Peyer's patch (tissue), 4 donors: Measurements from ENCODE around the gene SYT14. TPM values are rescaled to one million over a fixed set of nuclear protein-coding genes. Genes with fewer than 3 reads are reported as not detected.

Experiments
- DNase-seq, 3 donors: peaks; one replicate each; pipeline ENCODE4 v3.0.0-alpha.2; 2017 to 2019
- H3K27ac ChIP-seq, 4 donors: fragments of 200-600 bp; sonication (generic); one replicate each; pipeline ENCODE4 v1.5.1; 2016 to 2019
- H3K27me3 ChIP-seq, 2 donors: fragments of 200-600 bp; sonication (generic); one replicate each; pipeline ENCODE4 v1.5.1; 2019
- H3K36me3 ChIP-seq, 3 donors: fragments of 200-600 bp; sonication (generic); one replicate each; pipeline ENCODE4 v1.5.1; 2016 to 2019
- H3K4me1 ChIP-seq, 4 donors: fragments of 200-600 bp; sonication (generic); one replicate each; pipeline ENCODE4 v1.5.1; 2016 to 2019
- H3K4me3 ChIP-seq, 4 donors: fragments of 200-600 bp; sonication (generic); 1 replicate in 3 of 4; 2 replicates in 1 of 4; pipeline ENCODE4 v1.5.1; 2016 to 2019; ENCODE audit warnings: mild to moderate bottlenecking in 1 of 4
- H3K9me3 ChIP-seq, 4 donors: fragments of 200-600 bp; sonication (generic); one replicate each; pipeline ENCODE4 v1.5.1; 2016 to 2019; ENCODE audit warnings: mild to moderate bottlenecking in 1 of 4
- POLR2A ChIP-seq, 2 donors: fragments of 450-650 bp; IDR thresholded peaks; one replicate each; pipeline ENCODE4 v1.5.1; 2017; ENCODE audit warnings: antibody characterized with exemption in 2 of 2, mild to moderate bottlenecking in 2 of 2, moderate library complexity in 2 of 2
- total RNA-seq, 4 donors: library from RNA; depleted of rRNA; stranded (reverse); fragments of >200 nt; gene quantifications; one replicate each; pipeline ENCODE4 v1.1.0, GENCODE V29; 2016
- TF ChIP-seq, protein P1 (sequence below), 6 experiments: fragments of 450-650 bp in 4 of 6; fragments of 200-600 bp in 2 of 6; sonication (generic) in 1 of 6; IDR thresholded peaks; one replicate each; pipeline ENCODE4 v1.5.1; 2017 to 2019; ENCODE audit warnings: antibody characterized with exemption in 6 of 6, mild to moderate bottlenecking in 3 of 6, moderate library complexity in 1 of 6

SYT14 gene
- total RNA-seq, 4 donors from 2014 or later = 0.27 to 0.83 TPM; not detected in 2

DNA sequence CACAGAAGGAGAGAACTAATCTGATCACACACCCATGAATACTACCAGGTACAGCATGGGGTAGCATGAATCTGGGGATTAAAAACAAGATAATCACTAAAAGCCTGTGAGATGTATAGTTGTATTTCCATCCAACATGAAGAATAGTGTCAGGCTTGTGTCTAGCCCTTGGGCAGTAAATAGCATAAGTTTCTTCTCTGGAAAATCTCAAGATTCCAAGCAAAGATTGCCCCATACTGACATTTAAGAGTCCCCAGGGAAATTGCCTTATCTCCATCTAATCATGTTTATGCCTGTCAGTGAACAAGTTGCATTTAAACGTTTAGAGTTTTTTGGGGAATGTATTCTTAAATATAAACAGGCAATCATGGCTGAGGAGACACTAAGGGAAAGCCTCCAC, 185.4 kb downstream of the SYT14 start:
- DNase-seq = no peak
- TF ChIP-seq, protein P1, sequence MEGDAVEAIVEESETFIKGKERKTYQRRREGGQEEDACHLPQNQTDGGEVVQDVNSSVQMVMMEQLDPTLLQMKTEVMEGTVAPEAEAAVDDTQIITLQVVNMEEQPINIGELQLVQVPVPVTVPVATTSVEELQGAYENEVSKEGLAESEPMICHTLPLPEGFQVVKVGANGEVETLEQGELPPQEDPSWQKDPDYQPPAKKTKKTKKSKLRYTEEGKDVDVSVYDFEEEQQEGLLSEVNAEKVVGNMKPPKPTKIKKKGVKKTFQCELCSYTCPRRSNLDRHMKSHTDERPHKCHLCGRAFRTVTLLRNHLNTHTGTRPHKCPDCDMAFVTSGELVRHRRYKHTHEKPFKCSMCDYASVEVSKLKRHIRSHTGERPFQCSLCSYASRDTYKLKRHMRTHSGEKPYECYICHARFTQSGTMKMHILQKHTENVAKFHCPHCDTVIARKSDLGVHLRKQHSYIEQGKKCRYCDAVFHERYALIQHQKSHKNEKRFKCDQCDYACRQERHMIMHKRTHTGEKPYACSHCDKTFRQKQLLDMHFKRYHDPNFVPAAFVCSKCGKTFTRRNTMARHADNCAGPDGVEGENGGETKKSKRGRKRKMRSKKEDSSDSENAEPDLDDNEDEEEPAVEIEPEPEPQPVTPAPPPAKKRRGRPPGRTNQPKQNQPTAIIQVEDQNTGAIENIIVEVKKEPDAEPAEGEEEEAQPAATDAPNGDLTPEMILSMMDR (IDR thresholded peaks at IDR 0.05) = no peak
- no peak for TF ChIP-seq POLR2A (IDR thresholded peaks at IDR 0.05)
- no peak overlapping the region for H3K4me3 ChIP-seq
- H3K27ac ChIP-seq = no peak overlapping the region
- no peaks in the 10 kb centered on the region for H3K27me3 ChIP-seq
- no peaks in the 10 kb centered on the region for H3K36me3 ChIP-seq
- no peaks in the 10 kb centered on the region for H3K9me3 ChIP-seq
- no peaks in the 10 kb centered on the region for H3K4me1 ChIP-seq

DNA sequence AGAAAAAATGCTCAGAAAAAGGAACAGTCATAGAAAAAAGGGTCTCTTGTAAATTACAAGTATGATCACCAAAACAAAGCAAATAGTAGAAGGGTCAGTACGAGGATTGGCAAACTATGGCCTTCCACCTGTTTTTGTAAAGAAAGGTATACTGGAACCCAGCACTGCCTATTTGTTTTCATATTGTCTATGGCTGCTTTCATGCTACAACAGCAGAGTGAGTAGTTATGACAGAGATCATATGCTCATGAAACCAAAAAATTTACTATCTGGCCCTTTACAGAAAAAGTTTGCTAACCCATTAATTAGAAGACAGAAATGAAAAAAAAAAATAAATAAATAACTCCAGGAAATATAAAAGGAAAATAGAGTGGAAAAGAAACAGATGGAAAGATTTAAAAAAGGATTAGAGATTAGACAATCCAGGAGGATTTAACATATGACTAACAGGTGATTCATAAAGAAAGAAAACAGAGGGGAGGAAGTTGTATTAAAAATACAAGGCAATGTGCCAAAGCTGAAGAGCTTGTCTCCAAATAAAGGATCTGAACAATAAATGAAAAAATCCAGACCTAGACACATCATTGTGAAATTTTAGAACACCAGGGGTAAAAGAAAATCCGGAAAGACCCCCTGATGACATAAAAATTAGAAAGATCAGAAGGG, 186.0 kb downstream of the SYT14 start:
- TF ChIP-seq, protein P1 (IDR thresholded peaks at IDR 0.05) = no peak
- no peak for TF ChIP-seq POLR2A (IDR thresholded peaks at IDR 0.05)
- DNase-seq = no peak
- Histone ChIP-seq H3K27ac (no peak overlapping the region), H3K4me1 (no peaks in the 10 kb centered on the region), H3K9me3 (no peaks in the 10 kb centered on the region), H3K27me3 (no peaks in the 10 kb centered on the region), H3K36me3 (no peaks in the 10 kb centered on the region), H3K4me3 (no peak overlapping the region)

DNA sequence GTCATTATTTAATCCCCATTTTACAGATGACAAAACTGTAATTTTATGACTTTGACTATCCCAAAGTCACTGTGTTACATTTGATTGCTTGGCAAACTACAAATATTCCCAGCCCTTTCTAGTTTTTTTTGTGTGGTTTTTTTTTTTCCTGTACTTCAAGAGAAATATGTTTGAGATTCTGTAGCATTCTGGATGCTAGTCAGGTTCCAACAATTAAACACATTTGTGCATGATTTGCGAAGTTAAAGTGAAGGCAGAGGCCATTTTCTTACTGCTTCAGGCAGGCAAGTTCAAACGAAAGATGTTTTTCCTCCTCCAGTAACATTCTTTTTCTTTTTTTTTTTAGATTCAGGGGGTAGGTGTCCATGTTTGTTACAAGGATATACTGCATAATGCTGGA, 186.7 kb downstream of the SYT14 start:
- no peak for DNase-seq
- Histone ChIP-seq H3K27me3 (no peaks in the 10 kb centered on the region), H3K27ac (no peak overlapping the region), H3K36me3 (no peaks in the 10 kb centered on the region), H3K9me3 (no peaks in the 10 kb centered on the region), H3K4me3 (no peak overlapping the region), H3K4me1 (no peaks in the 10 kb centered on the region)
- TF ChIP-seq, protein P1 (IDR thresholded peaks at IDR 0.05) = no peak
- no peak for TF ChIP-seq POLR2A (IDR thresholded peaks at IDR 0.05)

DNA sequence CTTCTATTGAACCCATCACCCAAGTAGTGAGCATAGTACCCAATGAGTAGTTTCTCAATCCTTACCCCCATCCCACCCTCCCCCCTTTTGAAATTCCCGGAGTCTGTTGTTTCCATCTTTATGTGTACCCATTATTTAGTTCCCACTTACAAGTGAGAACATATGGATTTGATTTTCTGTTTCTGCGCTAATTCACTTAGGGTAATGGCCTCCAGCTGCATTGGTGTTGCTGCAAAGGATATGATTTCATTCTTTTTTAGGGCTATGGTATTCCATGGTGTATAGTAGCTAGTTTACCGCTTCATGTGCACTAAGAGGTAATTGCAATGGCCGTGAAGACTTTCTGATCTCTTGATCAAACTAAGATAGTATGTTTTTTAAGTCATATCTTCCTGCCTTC, 187.1 kb downstream of the SYT14 start:
- H3K4me3 ChIP-seq = no peak overlapping the region
- H3K27ac ChIP-seq = no peak overlapping the region
- H3K9me3 ChIP-seq = no peaks in the 10 kb centered on the region
- H3K36me3 ChIP-seq = no peaks in the 10 kb centered on the region
- H3K27me3 ChIP-seq = no peaks in the 10 kb centered on the region
- no peak for DNase-seq
- no peak for TF ChIP-seq POLR2A (IDR thresholded peaks at IDR 0.05)
- TF ChIP-seq, protein P1 (IDR thresholded peaks at IDR 0.05) = no peak
- no peaks in the 10 kb centered on the region for H3K4me1 ChIP-seq

DNA sequence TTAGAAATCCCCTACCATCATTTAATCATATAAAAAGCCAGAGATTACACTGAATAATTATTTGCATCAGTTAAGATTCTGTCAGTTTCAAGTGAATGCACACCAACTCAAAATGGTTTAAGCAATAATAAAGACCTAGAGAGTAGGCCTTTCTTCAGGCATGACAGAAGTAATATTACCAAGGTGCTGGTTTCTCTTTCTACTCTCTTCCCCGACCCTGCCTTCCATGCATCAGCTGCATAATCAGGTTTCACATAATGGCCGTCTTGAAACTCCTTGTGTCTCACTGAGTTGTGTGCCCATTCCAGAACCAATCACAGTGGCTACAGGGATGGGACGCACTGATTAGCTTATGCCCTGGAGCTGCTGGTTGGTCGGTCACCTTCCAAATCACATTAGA, 191.1 kb downstream of the SYT14 start:
- H3K9me3 ChIP-seq = no peaks in the 10 kb centered on the region
- H3K27me3 ChIP-seq = no peaks in the 10 kb centered on the region
- no peak for DNase-seq
- no peak overlapping the region for H3K4me3 ChIP-seq
- no peaks in the 10 kb centered on the region for H3K4me1 ChIP-seq
- no peak overlapping the region for H3K27ac ChIP-seq
- TF ChIP-seq POLR2A (IDR thresholded peaks at IDR 0.05) = no peak
- TF ChIP-seq, protein P1 (IDR thresholded peaks at IDR 0.05) = no peak
- H3K36me3 ChIP-seq = no peaks in the 10 kb centered on the region

DNA sequence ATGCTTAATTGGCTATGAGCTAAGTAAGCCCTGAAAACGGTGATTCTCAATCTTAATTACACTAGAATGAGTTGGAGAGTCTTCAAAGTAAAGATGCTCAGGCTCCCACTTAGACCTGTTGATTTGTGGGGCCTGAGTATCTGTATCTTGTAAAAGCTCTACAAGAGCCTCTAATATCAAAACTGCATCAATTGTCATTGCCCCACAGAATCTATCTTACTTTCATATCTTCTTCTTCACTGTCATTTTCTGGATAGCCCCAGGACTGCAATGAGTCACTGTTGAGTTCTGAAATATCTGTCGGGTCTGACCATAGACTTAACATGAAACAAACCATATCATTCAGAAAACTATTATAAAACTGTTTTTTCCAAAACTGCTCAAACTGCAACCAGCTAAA, 191.7 kb downstream of the SYT14 start:
- TF ChIP-seq, protein P1 (IDR thresholded peaks at IDR 0.05) = no peak
- TF ChIP-seq POLR2A (IDR thresholded peaks at IDR 0.05) = no peak
- Histone ChIP-seq H3K9me3 (no peaks in the 10 kb centered on the region), H3K4me1 (no peaks in the 10 kb centered on the region), H3K27me3 (no peaks in the 10 kb centered on the region), H3K4me3 (no peak overlapping the region), H3K36me3 (no peaks in the 10 kb centered on the region), H3K27ac (no peak overlapping the region)
- DNase-seq = no peak
